ENCODE measurements around the gene LRRC51.

DNA sequence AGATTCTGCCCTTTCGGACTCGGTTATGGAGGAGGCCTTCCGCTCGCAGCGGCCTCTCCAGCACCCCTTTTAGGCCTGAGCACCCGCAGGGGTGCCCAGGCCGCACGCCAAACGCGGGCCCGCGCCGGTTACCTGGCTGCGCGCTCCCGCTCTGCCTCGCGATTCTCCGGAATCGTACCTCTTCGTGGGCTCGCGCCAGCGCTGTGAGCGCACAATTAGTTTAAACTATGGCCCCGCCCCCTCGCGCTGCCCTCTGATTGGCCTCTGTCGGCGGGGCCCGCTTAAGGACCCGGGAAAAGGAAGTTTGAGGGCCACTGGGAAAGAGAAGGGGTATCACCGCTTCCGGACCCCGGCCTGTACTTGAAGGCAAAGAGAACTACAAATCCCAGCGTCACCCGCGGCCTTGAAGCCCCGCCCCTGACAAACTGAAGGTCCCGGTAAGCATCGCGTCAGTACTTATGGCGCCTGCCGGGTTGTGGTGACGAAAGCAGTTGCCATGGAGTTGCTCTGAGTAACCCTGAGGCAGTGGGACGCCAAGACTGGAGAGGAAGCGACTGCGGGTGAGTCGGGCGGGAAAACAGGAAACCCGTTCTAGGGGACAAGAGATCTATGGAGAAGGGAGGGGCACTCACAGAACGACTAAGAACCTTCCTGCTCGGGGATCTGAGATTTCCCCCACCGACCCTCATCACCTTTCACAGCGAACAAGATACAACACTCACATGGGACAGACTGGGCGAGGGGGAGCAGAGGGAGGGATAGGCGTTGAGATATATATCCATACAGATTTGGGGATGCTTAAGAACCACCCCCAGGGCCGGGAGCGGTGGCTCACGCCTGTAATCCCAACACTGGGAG lies at the start of gene LRRC51, which contains the start of gene NUMA1:
- TF ChIP-seq CTCF (IDR thresholded peaks at IDR 0.05) (no peak), ZFX (IDR thresholded peaks at IDR 0.05; ENCODE audit: borderline replicate concordance) (no peak)
